ENCODE measurements around the gene OR51M1.
"Not testable (repeated sequence)": the region's sequence is repeated elsewhere in the genome, so short reads cannot be mapped to it uniquely, and the experiment has no call there.

Gene OR51M1

GRCh38 chr11:5383576-5383975 is at the start of gene OR51M1:
Gene OR51M1 (plus strand): TSS chr11:5383812. CDS start chr11:5389399, 5,587 bp downstream.
- H3K4me3 Mint-ChIP-seq = no peak within 1 kb of the TSS
- no peaks in the 10 kb centered on the region for H3K4me1 Mint-ChIP-seq
- H3K36me3 Mint-ChIP-seq = no peaks in the 10 kb centered on the region
- no peak for DNase-seq
- H3K9me3 Mint-ChIP-seq = no peaks in the 10 kb centered on the region
- no peaks in the 10 kb centered on the region for H3K27me3 Mint-ChIP-seq
- CTCF ChIA-PET = no interaction called here
- no peak within 1 kb of the TSS for H3K27ac Mint-ChIP-seq

GRCh38 chr11:5335170-5335569 is 48.4 kb upstream of the OR51M1 start:
- Mint-ChIP-seq H3K9me3 (no peaks in the 10 kb centered on the region), H3K27me3 (no peaks in the 10 kb centered on the region), H3K4me3 (no peak overlapping the region), H3K36me3 (no peaks in the 10 kb centered on the region), H3K27ac (no peak overlapping the region), H3K4me1 (no peaks in the 10 kb centered on the region)
- DNase-seq = no peak
- CTCF ChIA-PET = no interaction called here

GRCh38 chr11:5336331-5336730 is 47.3 kb upstream of the OR51M1 start:
- no peaks in the 10 kb centered on the region for H3K4me1 Mint-ChIP-seq
- no peak overlapping the region for H3K4me3 Mint-ChIP-seq
- no peaks in the 10 kb centered on the region for H3K9me3 Mint-ChIP-seq
- DNase-seq = no peak
- CTCF ChIA-PET = no interaction called here
- no peak overlapping the region for H3K27ac Mint-ChIP-seq
- no peaks in the 10 kb centered on the region for H3K27me3 Mint-ChIP-seq
- H3K36me3 Mint-ChIP-seq = no peaks in the 10 kb centered on the region

GRCh38 chr11:5337253-5337652 is 46.4 kb upstream of the OR51M1 start:
- CTCF ChIA-PET, H3K36me3 Mint-ChIP-seq, H3K9me3 Mint-ChIP-seq, H3K27ac Mint-ChIP-seq, H3K4me3 Mint-ChIP-seq, H3K27me3 Mint-ChIP-seq, DNase-seq, H3K4me1 Mint-ChIP-seq: not testable (repeated sequence)

DNA sequence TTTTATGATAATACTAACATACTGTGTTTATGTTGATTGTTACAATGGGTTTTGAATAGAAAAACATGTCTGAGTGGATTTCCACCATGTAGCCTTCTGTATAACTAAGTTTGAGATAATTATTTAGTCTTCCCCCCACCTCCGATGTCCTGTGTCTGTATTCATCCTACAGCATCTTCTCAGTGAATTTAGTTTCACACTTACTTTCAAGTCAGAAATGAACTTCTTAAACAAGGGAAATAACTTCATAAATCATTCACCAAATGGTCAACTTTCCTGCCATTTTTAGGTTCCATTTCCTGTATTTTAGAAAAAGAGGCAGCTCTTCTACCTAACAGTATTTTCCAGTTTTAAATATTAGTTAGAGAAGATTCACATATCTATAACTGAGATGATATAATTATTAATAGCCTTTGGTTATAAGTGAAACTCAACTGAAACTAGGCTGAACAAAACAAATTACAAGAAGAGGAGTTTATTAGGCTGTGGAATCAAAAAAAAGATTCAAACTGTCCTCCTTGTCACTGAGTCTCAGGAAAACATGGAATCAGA is 43.8 kb upstream of the OR51M1 start:
- Mint-ChIP-seq H3K9me3 (no peaks in the 10 kb centered on the region), H3K4me3 (no peak overlapping the region), H3K4me1 (no peaks in the 10 kb centered on the region), H3K27ac (no peak overlapping the region), H3K27me3 (no peaks in the 10 kb centered on the region), H3K36me3 (no peaks in the 10 kb centered on the region)
- no peak for DNase-seq
- CTCF ChIA-PET = no interaction called here

DNA sequence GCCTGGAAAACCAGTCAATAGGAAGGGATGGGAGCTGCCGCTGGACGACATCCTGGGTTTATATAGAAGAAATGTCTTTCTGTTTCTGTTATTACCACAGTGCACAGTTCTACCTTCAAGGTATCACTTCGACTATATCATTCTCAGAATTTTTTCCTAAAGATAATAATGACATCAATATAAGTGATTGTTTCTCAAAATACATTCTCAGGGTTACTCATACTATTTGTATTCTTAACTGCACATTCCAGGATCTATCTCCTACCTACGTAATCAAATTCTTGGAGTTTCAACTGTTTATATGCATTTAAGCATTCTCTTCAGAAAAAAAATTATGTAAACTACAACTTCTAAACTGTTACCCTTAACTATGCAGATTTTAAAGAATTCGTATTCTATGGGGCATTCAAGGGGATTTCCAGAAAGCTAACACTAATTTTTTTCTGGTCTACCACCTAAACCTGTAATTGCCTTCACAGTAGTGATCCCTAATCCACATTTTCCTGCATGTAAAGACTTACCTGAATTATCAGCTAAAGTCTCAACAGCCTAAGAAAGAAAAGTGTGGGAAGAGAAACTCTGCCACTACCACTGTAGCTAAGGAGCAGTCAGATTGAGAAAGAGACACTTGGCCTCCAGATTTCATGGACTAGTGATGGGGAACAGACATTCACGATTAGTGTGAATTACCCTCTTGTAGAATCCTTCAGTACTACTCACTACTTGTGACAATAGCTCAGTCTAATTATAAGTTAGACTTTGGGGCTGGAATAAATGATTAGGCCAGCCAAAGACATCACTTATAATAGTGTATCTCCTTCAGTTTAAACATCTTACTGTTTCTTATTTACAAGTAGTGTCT is 39.9 kb upstream of the OR51M1 start, which contains the start of gene OR51B5:
OR51B5 (minus strand) TSS at position 51 of the 862 bp plus-strand sequence; CDS start at position 51, 0 bp downstream.
- no peaks in the 10 kb centered on the region for H3K27me3 Mint-ChIP-seq
- H3K27ac Mint-ChIP-seq = no peak within 1 kb of the TSS
- no peaks in the 10 kb centered on the region for H3K36me3 Mint-ChIP-seq
- no peaks in the 10 kb centered on the region for H3K4me1 Mint-ChIP-seq
- CTCF ChIA-PET = no interaction called here
- no peaks in the 10 kb centered on the region for H3K9me3 Mint-ChIP-seq
- no peak within 1 kb of the TSS for H3K4me3 Mint-ChIP-seq
- DNase-seq = no peak

GRCh38 chr11:5345831-5346230 is 37.8 kb upstream of the OR51M1 start:
- Mint-ChIP-seq H3K4me3 (no peak overlapping the region), H3K9me3 (no peaks in the 10 kb centered on the region), H3K36me3 (no peaks in the 10 kb centered on the region), H3K4me1 (no peaks in the 10 kb centered on the region), H3K27me3 (no peaks in the 10 kb centered on the region), H3K27ac (no peak overlapping the region)
- DNase-seq = no peak
- CTCF ChIA-PET = interaction anchor here (0.9 kb wide), 1 partner anchor 27 kb away, joined by 3 read pairs; no protein-coding TSS in a partner anchor

GRCh38 chr11:5348551-5349194 is 34.9 kb upstream of the OR51M1 start:
- Mint-ChIP-seq H3K36me3 (no peaks in the 10 kb centered on the region), H3K9me3 (no peaks in the 10 kb centered on the region), H3K27ac (no peak overlapping the region), H3K4me1 (no peaks in the 10 kb centered on the region), H3K4me3 (no peak overlapping the region), H3K27me3 (no peaks in the 10 kb centered on the region)
- DNase-seq = no peak
- CTCF ChIA-PET = no interaction called here

- Mint-ChIP-seq H3K4me3 (no peak overlapping the region), H3K27ac (no peak overlapping the region), H3K9me3 (no peaks in the 10 kb centered on the region), H3K27me3 (no peaks in the 10 kb centered on the region), H3K4me1 (no peaks in the 10 kb centered on the region), H3K36me3 (no peaks in the 10 kb centered on the region)
- DNase-seq = no peak
- CTCF ChIA-PET = no interaction called here
These were observed 34.1 kb upstream of the OR51M1 start for GRCh38 chr11:5349550-5349949.

GRCh38 chr11:5351208-5351607 is 32.4 kb upstream of the OR51M1 start, which contains the start of gene OR51B6:
Gene OR51B6 (plus strand): TSS chr11:5351508. CDS start chr11:5351508, 0 bp downstream.
- Mint-ChIP-seq H3K27me3 (no peaks in the 10 kb centered on the region), H3K9me3 (no peaks in the 10 kb centered on the region), H3K36me3 (no peaks in the 10 kb centered on the region), H3K27ac (no peak within 1 kb of the TSS), H3K4me3 (no peak within 1 kb of the TSS), H3K4me1 (no peaks in the 10 kb centered on the region)
- no peak for DNase-seq
- CTCF ChIA-PET = no interaction called here

DNA sequence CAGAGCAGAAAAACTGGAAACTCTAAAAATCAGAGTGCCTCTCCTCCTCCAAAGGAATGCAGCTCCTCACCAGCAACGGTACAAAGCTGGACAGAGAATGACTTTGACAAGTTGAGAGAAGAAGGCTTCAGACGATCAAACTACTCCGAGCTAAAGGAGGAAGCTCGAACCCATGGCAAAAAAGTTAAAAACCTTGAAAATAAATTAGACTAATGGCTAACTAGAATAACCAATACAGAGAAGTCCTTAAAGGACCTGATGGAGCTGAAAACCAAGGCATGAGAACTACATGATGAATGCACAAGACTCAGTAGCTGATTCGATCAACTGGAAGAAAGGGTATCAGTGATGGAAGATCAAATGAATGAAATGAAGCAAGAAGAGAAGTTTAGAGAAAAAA is 27.6 kb upstream of the OR51M1 start:
- H3K4me3 Mint-ChIP-seq, H3K4me1 Mint-ChIP-seq, H3K27ac Mint-ChIP-seq, H3K27me3 Mint-ChIP-seq, H3K9me3 Mint-ChIP-seq, DNase-seq, H3K36me3 Mint-ChIP-seq, CTCF ChIA-PET: not testable (repeated sequence)

- no peak overlapping the region for H3K27ac Mint-ChIP-seq
- no peaks in the 10 kb centered on the region for H3K4me1 Mint-ChIP-seq
- peaks cover 3% of the 10 kb centered on the region for H3K27me3 Mint-ChIP-seq
- H3K4me3 Mint-ChIP-seq = no peak overlapping the region
- no peaks in the 10 kb centered on the region for H3K36me3 Mint-ChIP-seq
- CTCF ChIA-PET = no interaction called here
- no peak for DNase-seq
- H3K9me3 Mint-ChIP-seq = no peaks in the 10 kb centered on the region
These were observed 21.5 kb upstream of the OR51M1 start for GRCh38 chr11:5362017-5362625.

DNA sequence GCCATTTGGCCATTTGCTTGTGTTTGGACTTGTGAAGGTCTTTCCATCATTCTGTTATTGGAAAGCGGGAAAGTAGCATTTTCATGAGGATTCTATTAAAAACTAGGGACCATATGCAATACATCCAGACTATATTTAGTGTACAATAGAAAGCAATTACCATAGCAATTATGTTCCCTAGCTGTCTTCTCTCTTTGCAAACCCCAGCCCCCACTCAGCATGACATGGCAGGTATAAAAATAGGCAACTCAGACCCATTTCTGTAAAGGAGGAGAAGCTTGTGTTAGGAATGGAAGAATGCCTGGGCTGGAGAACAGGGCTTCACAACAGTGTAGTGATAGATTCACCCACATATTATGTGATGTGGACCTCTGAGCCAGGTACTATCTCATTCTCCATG is 19.9 kb upstream of the OR51M1 start:
- no peaks in the 10 kb centered on the region for H3K36me3 Mint-ChIP-seq
- CTCF ChIA-PET = no interaction called here
- H3K4me1 Mint-ChIP-seq = no peaks in the 10 kb centered on the region
- no peak overlapping the region for H3K4me3 Mint-ChIP-seq
- H3K9me3 Mint-ChIP-seq = no peaks in the 10 kb centered on the region
- DNase-seq = no peak
- H3K27ac Mint-ChIP-seq = no peak overlapping the region
- H3K27me3 Mint-ChIP-seq = peaks cover 3% of the 10 kb centered on the region

- H3K4me3 Mint-ChIP-seq = no peak overlapping the region
- no peaks in the 10 kb centered on the region for H3K36me3 Mint-ChIP-seq
- no peaks in the 10 kb centered on the region for H3K4me1 Mint-ChIP-seq
- H3K27ac Mint-ChIP-seq = no peak overlapping the region
- peaks cover 3% of the 10 kb centered on the region for H3K27me3 Mint-ChIP-seq
- CTCF ChIA-PET = no interaction called here
- H3K9me3 Mint-ChIP-seq = no peaks in the 10 kb centered on the region
- DNase-seq = no peak
These were observed 19.4 kb upstream of the OR51M1 start for GRCh38 chr11:5364214-5364613.
